DMS153 treated with DMSO at 0.1 percent for 48 hours (cell line): ENCODE measurements around the gene PLSCR3.

Experiments used
- DNase-seq: peaks from one replicate; lab custom pipeline; 2025; ENCODE audit not compliant: unreplicated experiment; lab: John Stamatoyannopoulos, UW

PLSCR3 gene

DNA sequence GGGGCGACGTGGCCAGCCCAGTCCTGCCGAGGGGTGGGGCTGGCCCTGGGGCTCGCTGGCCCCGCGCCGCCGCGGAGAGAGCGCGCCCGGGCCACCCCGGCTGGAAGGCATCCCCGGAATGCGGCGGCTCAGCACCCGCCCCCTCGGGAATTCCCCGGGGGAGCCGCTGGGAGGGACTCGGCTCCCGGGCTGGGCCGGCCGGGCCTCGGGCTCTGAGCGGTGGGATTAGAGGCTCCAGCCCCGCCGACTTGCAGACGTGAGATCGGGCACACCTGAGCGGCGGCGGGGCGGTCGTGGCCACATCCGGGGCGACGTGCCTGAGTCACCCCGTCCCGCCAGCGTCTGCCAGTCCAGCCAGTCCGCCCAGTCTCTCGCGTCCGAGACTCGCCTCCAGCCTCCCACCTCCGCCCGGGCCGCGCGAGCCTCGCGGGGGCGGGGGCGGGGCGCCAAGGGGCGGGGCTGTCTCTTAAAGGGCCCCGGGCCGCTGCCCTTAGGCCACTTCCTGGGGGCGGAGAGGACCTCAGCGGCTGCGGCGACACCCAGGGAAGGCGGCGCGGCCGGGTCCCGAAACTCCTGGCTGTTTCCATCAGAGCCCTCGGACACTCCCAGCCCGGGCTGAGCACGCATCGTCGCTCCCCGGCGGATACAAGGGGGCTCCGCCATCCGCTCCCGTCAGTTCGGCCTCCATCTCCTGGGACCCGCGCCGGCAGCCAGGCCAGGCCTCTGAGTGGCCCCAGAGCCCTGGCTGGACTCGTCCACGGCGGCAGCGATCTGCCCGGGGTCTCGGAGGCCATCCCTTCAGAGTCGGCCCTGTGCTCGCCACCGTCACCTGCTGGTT, 42.4 kb downstream of the PLSCR3 start, which contains the start of gene KCTD11:
Gene KCTD11, plus strand, starts transcription at position 498 of the 838 bp plus-strand sequence.
- DNase-seq: no peak

DNA sequence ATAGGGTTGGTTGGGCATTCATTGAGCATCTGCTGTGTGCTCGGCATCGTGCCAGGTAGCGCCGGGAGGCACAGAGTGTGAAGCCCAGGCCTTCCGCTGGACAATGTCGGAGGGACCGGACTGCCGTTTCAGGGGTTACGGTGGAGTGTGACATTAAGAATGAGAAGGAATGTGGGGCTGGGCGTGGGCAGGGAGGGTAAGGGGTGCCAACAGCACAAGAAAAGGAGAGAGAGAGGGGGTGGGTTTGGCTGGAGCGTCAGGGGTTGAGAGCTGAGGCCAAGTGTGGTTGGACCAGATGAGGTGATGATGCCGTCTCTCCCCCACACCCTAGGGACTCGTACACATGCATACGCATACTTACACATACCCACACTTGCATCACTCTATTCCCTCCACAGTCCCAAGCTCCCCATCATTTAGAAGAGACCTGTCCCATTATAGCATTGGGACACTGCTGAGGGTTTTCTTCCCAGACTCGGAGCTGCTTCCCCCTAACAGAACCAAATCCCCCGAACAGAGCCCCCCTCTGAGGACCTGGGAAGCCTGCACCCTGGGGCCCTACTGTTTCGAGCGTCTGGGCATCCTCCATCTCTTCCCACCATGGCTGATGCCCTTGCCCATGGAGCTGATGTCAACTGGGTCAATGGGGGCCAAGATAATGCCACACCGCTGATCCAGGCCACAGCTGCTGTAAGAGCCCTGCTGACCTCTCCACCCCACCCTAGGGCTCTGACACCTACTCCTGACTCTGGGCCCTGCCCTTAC, 45.7 kb downstream of the PLSCR3 start:
- DNase-seq: no peak

DNA sequence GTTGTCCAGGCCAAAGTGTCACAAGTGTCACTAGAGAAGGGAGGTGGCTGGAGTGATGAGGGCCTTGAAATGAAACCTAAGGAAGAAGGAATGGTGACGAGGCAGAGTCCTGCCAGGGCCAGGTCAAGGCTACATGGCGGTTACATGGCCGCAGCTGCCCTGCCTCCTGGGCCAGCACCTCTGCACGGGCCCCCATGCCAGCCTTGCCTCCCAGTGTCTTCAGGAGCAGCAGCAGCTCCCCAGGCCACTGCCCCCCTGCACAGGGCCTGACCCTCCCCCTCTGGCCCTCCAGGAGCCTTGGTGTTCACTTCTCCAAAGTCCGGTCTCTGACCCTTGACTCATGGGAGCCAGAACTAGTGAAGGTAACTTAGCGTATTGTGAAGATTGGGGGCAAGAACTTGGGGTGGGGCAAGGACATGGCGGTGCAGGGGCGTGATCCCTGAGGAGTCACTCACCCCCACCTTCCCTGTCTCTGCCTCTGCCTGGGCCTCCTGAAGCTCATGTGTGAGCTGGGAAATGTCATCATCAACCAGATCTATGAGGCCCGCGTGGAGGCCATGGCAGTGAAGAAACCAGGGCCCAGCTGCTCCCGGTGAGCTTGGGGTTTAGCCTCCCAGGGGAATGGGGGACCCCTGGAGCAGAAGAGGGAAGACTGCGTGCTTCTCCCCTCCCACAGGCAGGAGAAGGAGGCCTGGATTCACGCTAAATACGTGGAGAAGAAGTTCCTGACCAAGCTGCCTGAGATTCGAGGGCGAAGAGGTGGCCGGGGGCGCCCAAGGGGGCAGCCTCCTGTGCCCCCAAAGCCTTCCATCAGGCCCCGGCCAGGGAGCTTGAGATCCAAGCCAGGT, 46.5 kb downstream of the PLSCR3 start:
- no peak for DNase-seq

DNA sequence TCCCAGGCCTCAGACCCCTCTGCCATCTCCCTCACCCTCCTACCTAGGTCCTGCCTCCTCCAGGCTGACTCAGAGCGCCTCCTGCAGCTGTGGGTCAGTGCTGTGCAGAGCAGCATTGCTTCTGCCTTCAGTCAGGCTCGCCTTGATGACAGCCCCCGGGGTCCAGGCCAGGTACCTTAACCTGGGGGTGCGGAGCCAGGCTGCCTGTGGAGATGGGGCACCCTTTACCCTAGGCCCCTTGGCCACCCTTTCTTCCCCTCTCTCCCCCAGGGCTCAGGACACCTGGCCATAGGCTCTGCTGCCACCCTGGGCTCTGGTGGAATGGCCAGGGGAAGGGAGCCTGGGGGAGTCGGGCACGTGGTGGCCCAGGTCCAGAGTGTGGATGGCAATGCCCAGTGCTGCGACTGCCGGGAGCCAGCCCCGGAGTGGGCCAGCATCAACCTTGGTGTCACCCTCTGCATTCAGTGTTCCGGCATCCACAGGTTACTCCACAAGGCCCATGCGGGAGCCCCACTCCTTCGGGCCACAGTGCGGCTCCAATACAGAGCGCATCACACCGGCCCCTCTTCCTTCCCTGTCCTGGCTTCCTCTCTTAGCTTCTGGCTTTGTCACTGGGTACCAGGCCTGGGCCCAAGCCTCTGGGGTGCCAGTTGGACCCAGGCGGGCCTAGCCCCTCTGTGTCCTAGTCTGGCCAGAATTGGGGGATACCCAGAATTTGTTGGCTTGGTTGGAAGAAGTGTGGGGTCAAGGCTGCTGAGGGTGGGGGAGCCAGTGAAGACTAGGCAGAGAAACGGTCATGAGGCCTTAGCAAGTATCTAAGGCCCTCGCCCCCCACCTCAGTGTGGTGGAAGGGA, 47.3 kb downstream of the PLSCR3 start:
- DNase-seq: no peak

GRCh38 chr17:7343250-7343649, 51.1 kb downstream of the PLSCR3 start:
- DNase-seq: no peak

DNA sequence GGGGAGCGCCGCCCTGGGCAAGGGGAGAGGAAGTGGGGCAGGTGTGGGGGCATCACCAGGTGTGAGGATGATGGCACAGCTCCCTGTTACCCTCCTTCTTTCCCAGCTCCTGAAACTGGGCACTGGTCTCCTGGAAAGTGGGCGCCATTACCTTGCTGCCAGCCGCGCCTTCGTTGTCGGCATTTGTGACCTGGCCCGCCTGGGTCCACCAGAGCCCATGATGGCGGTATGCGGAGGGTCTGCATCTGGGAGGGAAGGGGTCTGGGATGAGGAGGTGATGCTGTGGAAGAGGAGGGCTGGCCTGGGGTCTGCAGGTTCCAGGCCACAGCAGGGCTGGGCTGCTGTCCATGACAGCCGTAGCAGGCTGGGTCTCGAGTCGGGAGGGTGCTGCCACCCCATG, 52.5 kb downstream of the PLSCR3 start:
- DNase-seq: no peak

DNA sequence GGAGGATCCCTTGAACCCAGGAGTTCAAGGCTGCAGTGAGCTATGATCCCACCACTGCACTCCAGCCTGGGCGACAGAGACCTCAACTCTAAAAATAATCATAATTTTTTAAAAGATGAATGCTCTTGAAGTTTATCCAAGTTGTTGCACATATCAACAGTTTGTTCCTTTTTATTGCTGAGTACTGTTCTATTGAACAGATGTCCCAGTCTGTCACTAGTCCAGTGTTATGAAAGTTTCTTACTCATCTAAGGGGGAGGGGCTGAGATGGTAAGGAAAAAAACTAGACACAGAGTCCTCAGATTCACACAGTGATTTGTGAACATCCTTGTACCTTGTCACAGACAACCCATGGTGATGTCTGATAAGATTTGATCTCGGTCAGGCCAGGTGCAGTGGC, 54.1 kb downstream of the PLSCR3 start:
- no peak for DNase-seq
